Caco-2 (cell line): Measurements from ENCODE around the gene DCTN4. TPM values are rescaled to one million over a fixed set of nuclear protein-coding genes. Genes with fewer than 3 reads are reported as not detected.
A peak's percentile ranks its signal among the peaks of the same experiment; 100 is the strongest.

ENCODE experiments used
- BruUV-seq: library from RNA; stranded (reverse); fragments of 400-500 nt; replicated peaks from 2 replicates; lab custom pipeline; 2021; lab: Mats Ljungman, UMichigan
- CTCF ChIA-PET: fragments of 300-600 bp; sonication (Branson Sonifier 250); formaldehyde crosslinking; loops from one replicate; lab custom pipeline; 2022; ENCODE audit warnings: antibody characterized with exemption; lab: Charles Lee
- POLR2A ChIA-PET: fragments of 300-600 bp; sonication (Branson Sonifier 250); formaldehyde crosslinking; loops from one replicate; lab custom pipeline; 2022; ENCODE audit warnings: antibody characterized with exemption; lab: Charles Lee
- DNase-seq, 2 experiments: peaks; one replicate each; pipeline versions ENCODE4 v3.0.0 to v3.0.0-alpha.2; 2020 to 2022
- H3K27me3 ChIP-seq: replicated peaks from 2 replicates; pipeline ENCODE4 v1.6.0; 2011; ENCODE audit warnings: low read length; ENCODE audit not compliant: control insufficient read depth, insufficient read depth
- H3K36me3 ChIP-seq: 2 replicates; pipeline ENCODE4 v1.5.1; 2011; ENCODE audit warnings: low read length; ENCODE audit not compliant: control insufficient read depth, insufficient read depth
- H3K4me1 ChIP-seq: fragments of 250-450 bp; sonication (Bioruptor Pico); 2 replicates; pipeline ENCODE4 v1.5.1; 2020; ENCODE audit warnings: mild to moderate bottlenecking
- H3K4me3 ChIP-seq: 2 replicates; pipeline ENCODE4 v1.5.1; 2011; ENCODE audit warnings: low read depth, mild to moderate bottlenecking, control low read depth, low read length
- H3K9me3 ChIP-seq: fragments of 250-450 bp; sonication (Bioruptor Pico); 2 replicates; pipeline ENCODE4 v1.5.1; 2020; ENCODE audit warnings: mild to moderate bottlenecking, moderate library complexity
- H3K27ac Mint-ChIP-seq: one replicate; pipeline ENCODE4 v1.8.0; 2022; ENCODE audit warnings: mixed read lengths; ENCODE audit not compliant: unreplicated experiment
- H3K27me3 Mint-ChIP-seq: one replicate; pipeline ENCODE4 v1.8.0; 2022; ENCODE audit warnings: mixed read lengths; ENCODE audit not compliant: insufficient read depth, unreplicated experiment
- H3K36me3 Mint-ChIP-seq: one replicate; pipeline ENCODE4 v1.8.0; 2022; ENCODE audit warnings: mild to moderate bottlenecking, mixed read lengths; ENCODE audit not compliant: insufficient read depth, unreplicated experiment
- H3K4me1 Mint-ChIP-seq: one replicate; pipeline ENCODE4 v1.8.0; 2022; ENCODE audit warnings: low read depth, mixed read lengths; ENCODE audit not compliant: unreplicated experiment
- H3K4me3 Mint-ChIP-seq: one replicate; pipeline ENCODE4 v1.8.0; 2022; ENCODE audit warnings: mild to moderate bottlenecking, moderate library complexity, mixed read lengths; ENCODE audit not compliant: unreplicated experiment
- H3K9me3 Mint-ChIP-seq: one replicate; pipeline ENCODE4 v1.8.0; 2022; ENCODE audit warnings: mixed read lengths; ENCODE audit not compliant: unreplicated experiment
- CTCF ChIP-seq, 2 experiments: fragments of 200-600 bp in 1 of 2; IDR thresholded peaks; 1 replicate in 1 of 2; 2 replicates in 1 of 2; pipeline versions ENCODE4 v1.5.1 to v1.8.0; 2011 to 2022; ENCODE audit warnings: antibody characterized with exemption in 1 of 2, control low read depth in 1 of 2, inconsistent platforms in 1 of 2, low read depth in 1 of 2, low read length in 1 of 2, mild to moderate bottlenecking in 1 of 2, moderate library complexity in 1 of 2; ENCODE audit not compliant: insufficient read depth in 1 of 2, severe bottlenecking in 1 of 2, unreplicated experiment in 1 of 2
- intact Hi-C: fragments of 100-400 bp; cut with micrococcal nuclease; formaldehyde crosslinking; loops from one replicate; pipeline ENCODE4 v1.10.0; 2022; ENCODE audit not compliant: unreplicated experiment
- total RNA-seq: library from RNA; stranded (reverse); gene quantifications from 2 replicates; pipeline ENCODE4 v1.2.3, GENCODE V29; 2022

Gene DCTN4
- total RNA-seq, 1 experiment from 2014 or later = 62.2 TPM

DNA sequence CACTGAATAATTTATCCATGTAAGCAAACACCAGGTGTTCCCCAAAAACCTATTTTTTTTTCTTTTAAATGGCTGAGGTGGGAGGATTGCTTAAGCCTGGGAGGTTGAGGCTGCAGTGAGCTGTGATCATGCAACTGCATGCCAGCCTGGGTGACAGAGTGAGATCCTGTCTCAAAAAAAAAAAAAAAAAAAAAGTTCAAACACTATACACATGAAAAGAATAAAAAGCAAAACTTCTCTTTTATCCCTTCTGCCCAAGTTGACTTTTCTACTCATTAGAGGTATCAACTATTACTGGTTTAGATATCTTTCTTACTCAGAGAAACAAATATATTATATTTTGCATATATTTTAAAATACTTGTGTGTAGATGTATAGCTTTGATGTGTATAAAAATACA lies 17.8 kb downstream of the DCTN4 start:
- Histone ChIP-seq H3K36me3 (no peaks in the 10 kb centered on the region), H3K9me3 (no peaks in the 10 kb centered on the region), H3K4me1 (no peaks in the 10 kb centered on the region), H3K4me3 (no peak overlapping the region), H3K27me3 (no peaks in the 10 kb centered on the region)
- no peak overlapping the region for H3K4me3 Mint-ChIP-seq
- peaks cover 15% of the 10 kb centered on the region for H3K4me1 Mint-ChIP-seq
- DNase-seq = no peak
- BruUV-seq = no TSS peak
- intact Hi-C loops = loop anchor here (2.0 kb wide), 1 partner anchor 18 kb away; the partner anchor contains the start of gene DCTN4
- ChIA-PET CTCF (no interaction called here), POLR2A (no interaction called here)
- H3K9me3 Mint-ChIP-seq = no peaks in the 10 kb centered on the region
- no peaks in the 10 kb centered on the region for H3K27me3 Mint-ChIP-seq
- no peak overlapping the region for H3K27ac Mint-ChIP-seq
- peaks cover 35% of the 10 kb centered on the region for H3K36me3 Mint-ChIP-seq
- TF ChIP-seq CTCF (IDR thresholded peaks at IDR 0.05; ENCODE audit: insufficient read depth in 1 of 2, low read depth in 1 of 2, low read length in 1 of 2, severe bottlenecking in 1 of 2, unreplicated experiment in 1 of 2) = no peak

DNA sequence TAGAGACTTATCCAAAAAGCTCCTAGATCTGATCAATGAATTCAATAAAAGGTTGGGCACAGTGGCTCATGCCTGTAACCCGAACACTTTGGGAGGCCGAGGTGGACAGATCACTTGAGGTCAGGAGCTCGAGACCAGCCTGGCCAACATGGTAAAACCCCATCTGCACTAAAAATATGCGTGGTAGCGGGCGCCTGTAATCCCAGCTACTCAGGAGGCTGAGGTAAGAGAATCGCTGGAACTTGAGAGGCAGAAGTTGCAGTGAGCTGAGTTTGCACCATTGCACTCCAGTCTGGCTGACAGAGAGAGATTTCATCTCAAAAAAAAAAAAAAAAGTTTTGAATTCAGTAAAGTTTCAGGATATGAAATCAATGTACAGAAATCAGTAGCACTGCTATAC lies 20.0 kb downstream of the DCTN4 start:
- no peak overlapping the region for H3K27ac Mint-ChIP-seq
- DNase-seq = no peak
- no TSS peak for BruUV-seq
- H3K4me3 ChIP-seq = no peak overlapping the region
- no peaks in the 10 kb centered on the region for H3K27me3 Mint-ChIP-seq
- POLR2A ChIA-PET = no interaction called here
- H3K9me3 Mint-ChIP-seq = no peaks in the 10 kb centered on the region
- CTCF ChIA-PET = interaction anchor here (0.7 kb wide), 1 partner anchor 102 kb away, joined by 5 read pairs; no protein-coding TSS in a partner anchor
- no peaks in the 10 kb centered on the region for H3K4me1 ChIP-seq
- no peaks in the 10 kb centered on the region; the same call in 1 of the 2 replicates for H3K36me3 ChIP-seq
- no peak overlapping the region for H3K4me3 Mint-ChIP-seq
- intact Hi-C loops = no loop called here
- H3K27me3 ChIP-seq = no peaks in the 10 kb centered on the region
- H3K36me3 Mint-ChIP-seq = peaks cover 45% of the 10 kb centered on the region
- H3K9me3 ChIP-seq = no peaks in the 10 kb centered on the region
- no peak for TF ChIP-seq CTCF (IDR thresholded peaks at IDR 0.05; ENCODE audit: insufficient read depth in 1 of 2, low read depth in 1 of 2, low read length in 1 of 2, severe bottlenecking in 1 of 2, unreplicated experiment in 1 of 2)
- peaks cover 15% of the 10 kb centered on the region for H3K4me1 Mint-ChIP-seq

GRCh38 chr5:150734579-150735384 lies 24.0 kb downstream of the DCTN4 start:
- Histone ChIP-seq H3K4me3 (no peak overlapping the region), H3K9me3 (no peaks in the 10 kb centered on the region), H3K4me1 (no peaks in the 10 kb centered on the region), H3K36me3 (no peaks in the 10 kb centered on the region; the same call in 1 of the 2 replicates), H3K27me3 (no peaks in the 10 kb centered on the region)
- ChIA-PET POLR2A (no interaction called here), CTCF (interaction anchor here (0.7 to 1.3 kb wide), 3 partner anchors 24 to 76 kb away, joined by 3 to 6 read pairs (median 5); partner anchors contain the start of genes DCTN4 and SMIM3)
- H3K4me3 Mint-ChIP-seq = no peak overlapping the region
- peaks cover 10% of the 10 kb centered on the region for H3K4me1 Mint-ChIP-seq
- H3K27me3 Mint-ChIP-seq = no peaks in the 10 kb centered on the region
- peaks cover 61% of the 10 kb centered on the region for H3K36me3 Mint-ChIP-seq
- peak in 1 of 2 experiments; percentile 27 for TF ChIP-seq CTCF (IDR thresholded peaks at IDR 0.05; ENCODE audit: insufficient read depth in 1 of 2, low read depth in 1 of 2, low read length in 1 of 2, severe bottlenecking in 1 of 2, unreplicated experiment in 1 of 2)
- no peak for DNase-seq
- no TSS peak for BruUV-seq
- H3K9me3 Mint-ChIP-seq = no peaks in the 10 kb centered on the region
- H3K27ac Mint-ChIP-seq = no peak overlapping the region
- intact Hi-C loops = no loop called here
